ENCODE results near the gene RAPGEF2.

DNA sequence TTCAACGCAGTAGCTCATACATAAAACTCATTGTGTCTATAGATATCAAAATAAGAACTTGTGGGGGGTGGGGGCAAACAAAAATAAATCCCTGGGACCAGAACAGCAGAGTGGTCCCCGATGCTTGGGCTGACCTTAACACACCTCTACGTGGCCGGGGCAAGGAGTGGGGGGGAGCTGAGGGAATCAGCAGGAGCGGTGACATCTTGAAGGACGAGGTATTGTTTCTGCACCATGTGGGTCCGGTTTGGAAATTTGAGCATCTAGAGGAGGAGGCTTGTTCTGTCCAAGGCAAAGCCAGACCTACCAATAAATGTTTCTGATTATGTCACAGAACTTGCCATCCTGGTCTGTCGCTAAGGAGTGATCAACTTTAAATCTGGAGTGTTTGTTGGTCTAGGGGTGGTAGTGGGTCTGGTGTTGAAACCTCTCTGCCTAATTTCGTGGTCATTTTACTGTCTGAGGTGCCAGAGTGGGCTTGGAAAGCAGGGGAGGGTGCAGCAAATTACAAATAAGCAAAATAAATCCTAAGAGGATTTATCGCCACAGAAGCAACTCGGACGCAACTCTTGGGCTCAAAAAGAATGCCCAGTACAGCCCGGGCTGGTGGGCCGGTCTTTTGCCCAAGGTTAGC lies 774 bp upstream of the RAPGEF2 start:
- no peak for TF ChIP-seq SMARCA5 (IDR thresholded peaks at IDR 0.05)
- TF ChIP-seq ATF2 (IDR thresholded peaks at IDR 0.05; ENCODE audit: low read length) = no peak
- TF ChIP-seq, protein P1, sequence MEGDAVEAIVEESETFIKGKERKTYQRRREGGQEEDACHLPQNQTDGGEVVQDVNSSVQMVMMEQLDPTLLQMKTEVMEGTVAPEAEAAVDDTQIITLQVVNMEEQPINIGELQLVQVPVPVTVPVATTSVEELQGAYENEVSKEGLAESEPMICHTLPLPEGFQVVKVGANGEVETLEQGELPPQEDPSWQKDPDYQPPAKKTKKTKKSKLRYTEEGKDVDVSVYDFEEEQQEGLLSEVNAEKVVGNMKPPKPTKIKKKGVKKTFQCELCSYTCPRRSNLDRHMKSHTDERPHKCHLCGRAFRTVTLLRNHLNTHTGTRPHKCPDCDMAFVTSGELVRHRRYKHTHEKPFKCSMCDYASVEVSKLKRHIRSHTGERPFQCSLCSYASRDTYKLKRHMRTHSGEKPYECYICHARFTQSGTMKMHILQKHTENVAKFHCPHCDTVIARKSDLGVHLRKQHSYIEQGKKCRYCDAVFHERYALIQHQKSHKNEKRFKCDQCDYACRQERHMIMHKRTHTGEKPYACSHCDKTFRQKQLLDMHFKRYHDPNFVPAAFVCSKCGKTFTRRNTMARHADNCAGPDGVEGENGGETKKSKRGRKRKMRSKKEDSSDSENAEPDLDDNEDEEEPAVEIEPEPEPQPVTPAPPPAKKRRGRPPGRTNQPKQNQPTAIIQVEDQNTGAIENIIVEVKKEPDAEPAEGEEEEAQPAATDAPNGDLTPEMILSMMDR (IDR thresholded peaks at IDR 0.05 in 2 of 3, conservative IDR thresholded peaks at IDR 0.05 in 1 of 3; ENCODE audit: control insufficient read depth in 2 of 3, extremely low read depth in 1 of 3, insufficient read depth in 1 of 3, low read depth in 3 of 3, low read length in 3 of 3) = no peak
- TF ChIP-seq NR2C2 (IDR thresholded peaks at IDR 0.05; ENCODE audit: borderline replicate concordance, control insufficient read depth, insufficient read length, low read depth) = no peak
- TF ChIP-seq ASH2L (IDR thresholded peaks at IDR 0.05; ENCODE audit: borderline replicate concordance, low read depth) = no peak
- no peak for TF ChIP-seq EZH2 (IDR thresholded peaks at IDR 0.05; ENCODE audit: borderline replicate concordance, control insufficient read depth, low read depth, low read length)
- TF ChIP-seq, protein P2, sequence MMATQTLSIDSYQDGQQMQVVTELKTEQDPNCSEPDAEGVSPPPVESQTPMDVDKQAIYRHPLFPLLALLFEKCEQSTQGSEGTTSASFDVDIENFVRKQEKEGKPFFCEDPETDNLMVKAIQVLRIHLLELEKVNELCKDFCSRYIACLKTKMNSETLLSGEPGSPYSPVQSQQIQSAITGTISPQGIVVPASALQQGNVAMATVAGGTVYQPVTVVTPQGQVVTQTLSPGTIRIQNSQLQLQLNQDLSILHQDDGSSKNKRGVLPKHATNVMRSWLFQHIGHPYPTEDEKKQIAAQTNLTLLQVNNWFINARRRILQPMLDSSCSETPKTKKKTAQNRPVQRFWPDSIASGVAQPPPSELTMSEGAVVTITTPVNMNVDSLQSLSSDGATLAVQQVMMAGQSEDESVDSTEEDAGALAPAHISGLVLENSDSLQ (IDR thresholded peaks at IDR 0.05) = no peak
- no peak for TF ChIP-seq MAX (IDR thresholded peaks at IDR 0.05; ENCODE audit: low read depth, low read length)
